HG03066 (cell line): Measurements from ENCODE around the gene TM4SF4.

Experiments
- ATAC-seq: cut with Tn5 transposase; IDR thresholded peaks from one replicate; pipeline ENCODE4 v1.9.1; 2021; ENCODE audit warnings: low read depth; ENCODE audit not compliant: unreplicated experiment

The TM4SF4 gene

DNA sequence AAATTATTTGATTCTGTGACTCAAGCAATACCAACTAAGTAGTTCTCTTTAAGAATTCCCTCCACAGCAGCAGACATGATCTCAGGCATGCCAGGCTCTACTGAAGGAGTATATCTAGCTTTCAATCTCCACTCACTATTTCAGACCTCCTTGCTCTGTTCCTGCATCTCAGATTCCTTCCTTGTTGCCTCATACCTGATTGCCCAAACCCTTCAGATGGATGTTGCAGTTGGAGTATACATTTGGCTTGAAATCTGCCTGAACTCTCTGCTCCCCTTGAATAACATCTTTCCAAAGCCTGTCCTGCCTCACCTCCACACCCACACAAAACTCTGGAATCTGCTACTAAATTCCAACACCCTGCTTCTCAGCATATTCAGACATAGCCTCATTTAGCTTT, 19.8 kb upstream of the TM4SF4 start:
- ATAC-seq = no peak

DNA sequence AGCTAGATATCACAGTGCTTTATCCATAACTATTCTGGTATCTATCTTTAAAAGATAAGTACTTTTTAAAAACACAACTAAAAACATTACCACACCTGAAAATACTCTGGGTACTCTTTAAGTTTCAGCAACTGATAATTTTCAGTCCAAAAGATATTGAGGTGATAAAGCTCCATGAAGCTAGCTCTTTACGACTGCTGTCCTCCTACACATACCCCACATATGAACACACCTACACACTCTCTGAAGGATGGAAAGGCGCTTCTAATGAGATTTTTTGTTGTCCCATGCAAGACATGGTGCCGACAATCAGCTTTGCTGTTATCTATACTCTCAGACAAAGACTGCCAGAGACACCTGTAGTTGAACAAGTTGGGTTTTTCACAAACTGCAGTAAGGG, 19.1 kb upstream of the TM4SF4 start:
- ATAC-seq = no peak

DNA sequence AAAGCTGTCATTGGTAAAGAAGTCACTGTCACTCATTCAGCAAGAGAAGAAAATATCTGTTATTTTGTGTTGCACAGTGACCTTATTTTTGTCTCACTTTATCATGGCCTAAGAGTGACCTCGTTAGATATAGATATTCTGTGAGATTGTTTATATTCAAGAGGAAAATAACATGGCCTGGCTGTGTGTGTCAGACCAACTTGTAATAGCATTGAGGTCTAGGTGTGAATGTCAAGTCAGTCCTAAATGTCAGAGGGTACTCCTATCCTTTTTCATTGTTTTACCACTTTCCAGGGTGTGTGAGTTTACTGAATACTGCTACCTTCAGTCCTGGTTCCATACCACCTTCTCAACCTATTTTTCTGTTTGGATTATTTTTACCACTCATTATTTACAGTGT, 18.5 kb upstream of the TM4SF4 start:
- ATAC-seq = no peak

DNA sequence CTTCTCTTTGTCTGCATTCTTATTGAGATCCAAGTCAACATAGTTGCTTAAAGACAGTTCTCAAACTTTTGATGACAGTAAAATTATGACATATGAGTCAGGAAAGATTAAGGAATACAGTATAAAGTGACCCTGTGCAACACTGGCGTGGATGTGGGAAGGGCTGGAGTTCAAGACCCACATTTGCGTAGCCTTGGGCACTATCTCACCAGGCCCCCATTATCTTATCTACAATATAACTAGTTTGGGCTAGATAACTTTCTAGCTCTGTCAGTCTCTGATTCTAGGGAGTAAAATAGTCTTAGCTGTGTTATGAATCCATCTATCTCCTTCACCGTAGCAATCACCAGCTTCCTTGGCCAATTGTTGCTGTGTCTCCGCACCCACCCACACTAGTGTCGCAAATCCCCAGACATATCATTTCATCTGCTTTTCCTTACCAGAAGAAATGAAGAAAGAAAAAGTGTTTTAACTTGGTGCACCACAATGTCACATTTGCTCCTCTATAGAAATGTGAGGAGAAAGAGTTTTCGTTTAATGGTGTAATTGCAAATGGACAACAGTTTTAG, 14.9 kb upstream of the TM4SF4 start:
- ATAC-seq = no peak

DNA sequence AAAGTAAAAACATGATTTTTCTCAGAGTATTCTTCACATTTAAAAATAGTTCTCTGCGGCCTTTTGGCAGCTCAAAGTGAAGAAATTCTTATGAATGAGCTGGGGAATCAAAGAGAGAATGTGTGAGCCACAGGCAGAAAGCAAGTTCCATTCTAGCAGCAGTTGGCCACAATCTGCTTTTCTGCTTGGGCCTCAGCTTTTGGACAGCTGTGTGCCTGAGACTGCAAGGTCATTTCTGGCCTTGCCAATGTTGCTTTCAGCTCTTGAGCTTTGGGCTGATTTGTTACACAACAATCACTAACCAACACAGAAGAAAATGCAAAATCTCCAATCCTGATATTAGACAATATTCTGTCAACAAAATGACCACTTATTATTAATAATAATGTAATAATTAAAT, 14.4 kb upstream of the TM4SF4 start:
- no peak for ATAC-seq

DNA sequence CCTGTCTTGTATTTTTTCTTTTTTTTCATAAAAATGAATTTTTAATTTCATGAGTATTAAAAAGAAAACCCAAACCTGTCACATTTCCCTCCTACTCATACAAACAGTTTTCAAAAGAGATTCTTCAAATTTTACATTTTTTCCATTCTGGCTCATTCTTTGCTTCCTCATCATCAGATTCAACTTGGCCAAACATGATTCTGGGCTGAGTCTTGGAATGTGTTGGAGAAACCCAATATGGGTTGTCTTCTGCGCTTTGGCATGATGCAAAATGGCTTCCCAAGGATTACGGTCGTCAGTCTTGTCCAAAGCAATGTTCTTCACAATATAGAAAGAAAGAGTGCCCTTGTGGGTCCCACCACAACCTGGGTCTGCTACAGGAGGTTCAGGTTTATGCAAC, 12.4 kb upstream of the TM4SF4 start:
- no peak for ATAC-seq

DNA sequence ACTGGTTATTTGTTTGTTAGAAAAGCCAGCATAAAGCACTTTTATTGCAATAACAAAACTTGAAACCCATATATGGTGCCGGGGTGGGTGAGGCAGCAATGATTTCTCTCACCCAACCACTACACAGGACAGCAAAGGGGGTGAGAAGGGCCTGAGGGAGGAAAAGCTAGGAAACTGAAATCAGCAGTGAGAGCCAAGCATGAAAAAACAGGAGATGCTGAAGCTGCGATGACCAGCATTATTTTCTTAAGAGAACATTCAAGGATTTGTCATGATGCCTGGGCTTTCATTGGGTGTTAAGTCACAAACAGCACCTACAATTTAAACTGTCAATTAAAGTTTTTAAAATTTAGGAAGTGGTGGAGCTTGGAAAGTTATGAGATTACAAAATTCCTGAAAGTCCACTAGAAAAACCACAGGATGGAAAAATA, 11.9 kb upstream of the TM4SF4 start:
- ATAC-seq = no peak

DNA sequence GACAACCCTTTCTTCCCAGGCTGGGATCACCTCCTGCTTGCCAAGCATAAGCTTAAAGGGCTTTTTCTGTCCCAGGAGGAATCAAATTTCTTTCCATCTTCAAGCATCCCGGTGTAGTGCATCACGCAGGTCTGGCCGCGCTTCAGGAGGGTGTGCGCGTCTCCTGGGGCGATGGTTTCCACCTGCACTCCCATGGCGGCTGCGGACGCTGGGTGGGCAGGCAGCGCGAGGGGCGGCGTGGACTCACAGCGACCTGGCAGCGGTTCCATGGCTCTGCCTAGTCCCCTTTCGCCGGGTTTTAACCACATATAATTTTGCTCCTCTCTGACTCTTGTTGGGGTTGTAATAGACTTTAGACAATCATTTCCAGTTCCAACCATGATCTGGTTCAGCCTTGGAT, 10.6 kb upstream of the TM4SF4 start:
- ATAC-seq = no peak

DNA sequence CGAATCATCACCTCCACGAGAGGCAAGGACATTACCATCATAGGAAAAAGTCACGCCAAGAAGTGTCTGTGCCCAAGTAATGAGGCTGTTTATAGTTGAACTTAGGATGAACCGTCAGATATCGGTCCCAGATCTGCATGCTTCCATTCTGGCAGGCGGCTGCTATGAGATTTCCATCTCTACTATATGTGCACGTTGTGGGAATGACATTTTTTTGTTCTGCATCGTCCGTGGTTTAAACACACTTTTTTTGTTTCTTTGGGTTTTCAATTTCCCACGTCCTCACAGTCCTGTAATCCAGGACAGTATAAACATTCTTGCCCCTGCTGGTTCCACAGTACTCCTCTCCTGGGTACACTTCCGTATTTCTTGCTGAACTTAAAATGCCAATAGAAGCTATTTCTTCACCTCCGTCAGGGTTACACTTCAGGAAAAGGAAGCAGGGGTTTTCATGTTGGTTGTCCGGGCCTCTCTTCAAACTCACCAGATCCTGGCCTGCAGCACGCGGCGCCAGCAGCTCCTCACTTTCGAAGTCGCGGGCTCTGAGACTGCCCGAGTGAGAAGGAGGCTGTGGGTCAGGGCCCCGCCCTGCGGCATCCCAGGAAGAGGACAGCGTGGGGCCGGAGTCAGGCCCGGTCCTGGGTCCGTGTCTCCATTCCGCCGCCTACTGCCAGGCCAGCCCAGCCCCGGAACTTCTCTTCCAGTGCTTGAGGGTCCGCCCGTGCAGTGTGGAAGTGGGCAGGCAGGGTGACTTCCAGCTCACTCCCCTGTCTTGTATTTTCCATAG, 9.8 kb upstream of the TM4SF4 start:
- no peak for ATAC-seq

DNA sequence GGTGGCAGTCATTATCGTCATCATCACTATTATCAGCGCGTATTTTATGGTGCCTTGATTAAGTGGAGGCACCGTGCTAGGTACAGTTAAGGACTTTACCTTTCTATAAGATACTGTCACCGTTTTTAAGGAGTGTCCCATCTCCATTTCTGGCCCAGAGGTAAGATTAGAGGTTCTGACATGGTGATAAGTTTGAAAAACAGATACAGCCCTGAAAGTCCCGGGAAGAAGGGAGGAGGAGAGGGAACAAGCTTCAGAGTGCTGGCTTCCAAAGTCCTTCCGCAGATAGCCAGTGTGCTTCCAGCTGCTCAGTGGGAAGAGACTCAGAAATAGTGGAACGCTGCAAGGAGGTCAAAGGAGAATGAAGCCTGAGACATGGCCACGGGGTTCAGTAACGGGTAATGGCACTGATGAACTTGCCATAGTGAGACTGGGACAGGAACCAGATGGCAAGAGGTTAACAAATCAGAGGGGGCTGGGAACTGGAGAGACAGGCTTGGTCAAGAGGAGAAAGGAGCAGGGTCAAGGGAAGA, 9.1 kb upstream of the TM4SF4 start:
- no peak for ATAC-seq

DNA sequence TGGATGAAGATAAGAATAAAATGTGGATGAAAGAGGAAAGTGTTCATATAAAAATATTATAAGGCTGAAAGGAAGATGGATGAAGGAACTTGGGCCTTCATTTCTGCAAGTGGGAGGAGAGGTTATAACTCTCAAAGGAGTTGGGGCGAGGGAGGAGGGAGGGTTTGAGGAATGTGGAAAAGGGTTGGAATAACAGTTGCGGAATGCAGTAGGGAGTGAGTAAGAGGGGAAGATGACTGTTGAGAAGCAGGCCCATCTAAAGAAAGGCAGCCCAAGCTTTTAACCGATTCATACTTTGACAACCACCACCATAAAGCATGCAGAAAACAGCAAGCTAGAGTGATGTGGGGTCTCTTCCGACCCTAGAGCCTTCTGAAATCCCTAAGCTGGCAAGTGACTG, 8.3 kb upstream of the TM4SF4 start:
- no peak for ATAC-seq

DNA sequence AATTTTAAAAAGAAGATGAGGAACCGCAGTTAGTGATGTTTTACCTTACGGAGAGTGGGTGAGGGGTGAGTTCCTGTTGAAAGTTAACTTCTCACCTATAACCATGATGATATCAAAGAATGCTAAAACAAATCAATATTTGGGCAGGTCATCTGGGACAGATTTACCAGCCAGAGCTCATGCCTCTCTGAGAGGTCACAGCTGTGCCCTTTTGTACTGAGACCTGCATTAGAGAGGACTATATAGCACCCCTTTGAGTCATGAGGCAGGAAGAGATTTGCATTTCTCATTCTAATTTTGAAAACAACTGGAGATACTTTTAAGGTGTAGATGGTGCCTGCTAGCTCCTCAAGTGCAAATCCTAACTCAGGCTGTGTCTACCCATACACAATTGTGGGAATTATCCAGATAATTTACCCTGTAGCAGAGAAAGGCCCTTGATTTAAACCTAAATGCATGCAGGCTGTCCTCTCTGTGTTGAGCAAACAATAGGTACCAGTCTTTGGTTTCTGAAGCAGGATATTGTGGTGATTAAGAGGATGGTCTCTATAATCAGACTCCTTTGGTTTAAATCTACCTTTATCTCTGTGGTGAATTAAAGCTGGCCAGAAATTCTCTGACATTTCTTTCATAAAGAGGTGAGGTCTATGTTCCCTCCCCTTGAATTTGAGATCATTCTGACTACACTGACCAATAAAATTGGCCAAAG, 5.8 kb upstream of the TM4SF4 start:
- peak; percentile 93 for ATAC-seq

DNA sequence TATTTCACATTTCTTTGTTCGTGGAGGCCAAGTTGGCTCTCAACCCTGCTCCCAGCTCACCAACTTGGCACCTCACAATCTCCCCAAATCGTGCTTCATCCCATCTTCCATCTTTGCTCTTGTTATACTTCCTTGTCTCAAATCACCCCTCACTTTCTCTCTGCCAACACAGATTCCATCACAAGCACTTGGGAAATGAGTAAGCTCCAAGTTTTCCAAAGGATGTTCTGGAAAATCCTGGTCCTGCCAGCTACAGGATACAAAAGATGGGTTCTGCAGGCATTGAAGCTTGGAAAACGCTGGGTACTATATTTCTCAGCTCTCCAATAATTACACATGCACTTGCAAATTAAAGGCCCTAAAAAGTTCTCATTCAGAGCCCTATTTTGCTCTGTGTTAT, 4.1 kb upstream of the TM4SF4 start:
- no peak for ATAC-seq

DNA sequence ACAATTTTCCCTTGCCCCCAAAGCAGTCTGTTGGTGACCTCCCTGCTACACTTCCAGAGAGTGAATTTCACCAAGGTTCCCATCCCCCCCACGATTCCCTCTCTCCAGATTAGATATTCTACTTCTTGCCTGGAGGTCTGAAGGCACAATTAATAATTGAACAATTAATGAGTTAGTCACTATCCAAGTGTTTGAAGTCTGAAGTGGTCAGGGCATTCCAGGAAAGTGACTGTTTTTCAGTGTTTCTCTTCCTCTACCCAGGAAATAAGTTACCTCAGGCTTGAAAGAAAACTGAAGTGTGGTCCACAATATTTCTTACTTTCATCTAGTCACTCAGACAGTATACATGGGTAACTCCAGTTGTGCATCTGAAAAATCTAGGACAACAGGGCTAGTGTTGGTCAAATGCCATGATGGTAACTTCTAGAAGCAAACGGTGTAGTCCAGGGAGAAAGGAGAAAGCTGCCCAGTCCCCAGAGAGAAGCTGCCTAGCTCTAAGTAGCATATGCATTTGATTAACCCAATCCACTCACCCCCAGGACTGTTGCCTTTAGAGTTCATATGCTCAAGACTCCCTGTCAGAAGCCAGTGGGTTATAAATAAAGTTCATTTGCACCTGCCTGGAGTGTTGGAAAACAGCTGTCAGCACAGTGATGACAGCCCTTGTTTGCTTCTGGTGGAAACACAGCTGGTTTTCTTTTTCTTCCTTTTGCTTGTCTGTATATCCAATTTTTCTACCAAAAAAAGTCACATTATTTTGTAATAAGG, 2.3 kb upstream of the TM4SF4 start:
- no peak for ATAC-seq

DNA sequence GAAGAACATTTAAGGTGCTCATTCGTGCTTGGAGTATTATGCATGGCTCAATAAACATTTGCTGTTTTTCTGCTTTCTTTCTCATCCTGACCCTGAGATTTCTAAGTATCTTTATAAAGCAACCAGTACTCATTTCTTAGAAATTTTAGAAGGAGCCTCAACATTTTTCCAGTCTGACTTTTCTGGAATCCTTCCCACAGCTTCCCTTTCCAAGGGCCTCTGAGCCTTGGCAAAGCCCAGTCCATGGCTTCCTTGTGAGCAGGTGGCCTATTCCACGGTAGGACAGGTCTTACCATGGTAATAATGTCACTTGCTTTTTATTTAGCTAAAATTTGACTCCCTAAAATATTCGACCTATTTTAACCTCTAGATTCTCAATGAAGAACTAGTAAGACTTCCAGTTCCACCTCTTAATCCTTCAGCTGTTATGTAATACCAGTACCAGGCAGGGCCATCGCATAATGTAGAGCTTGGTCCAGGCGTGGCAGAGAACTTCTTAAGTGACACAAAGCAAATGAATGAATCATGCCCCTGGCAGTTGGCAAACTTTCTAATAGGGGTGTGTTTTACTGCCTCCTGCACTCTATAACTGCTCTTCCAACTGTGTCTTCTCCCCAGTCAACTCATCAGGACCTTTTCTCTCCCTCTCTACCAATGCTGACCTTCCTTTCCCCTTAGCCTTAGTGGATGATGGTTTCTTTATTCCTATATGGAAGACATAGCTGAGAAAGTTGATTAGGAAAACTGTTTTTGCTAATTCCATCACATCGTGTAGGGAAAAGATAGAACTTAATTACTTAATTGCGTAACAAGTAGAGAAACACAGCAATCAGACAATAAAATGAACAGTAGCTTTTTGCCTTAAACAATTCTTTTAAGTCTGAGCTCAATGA, 894 bp upstream of the TM4SF4 start:
- ATAC-seq = no peak

DNA sequence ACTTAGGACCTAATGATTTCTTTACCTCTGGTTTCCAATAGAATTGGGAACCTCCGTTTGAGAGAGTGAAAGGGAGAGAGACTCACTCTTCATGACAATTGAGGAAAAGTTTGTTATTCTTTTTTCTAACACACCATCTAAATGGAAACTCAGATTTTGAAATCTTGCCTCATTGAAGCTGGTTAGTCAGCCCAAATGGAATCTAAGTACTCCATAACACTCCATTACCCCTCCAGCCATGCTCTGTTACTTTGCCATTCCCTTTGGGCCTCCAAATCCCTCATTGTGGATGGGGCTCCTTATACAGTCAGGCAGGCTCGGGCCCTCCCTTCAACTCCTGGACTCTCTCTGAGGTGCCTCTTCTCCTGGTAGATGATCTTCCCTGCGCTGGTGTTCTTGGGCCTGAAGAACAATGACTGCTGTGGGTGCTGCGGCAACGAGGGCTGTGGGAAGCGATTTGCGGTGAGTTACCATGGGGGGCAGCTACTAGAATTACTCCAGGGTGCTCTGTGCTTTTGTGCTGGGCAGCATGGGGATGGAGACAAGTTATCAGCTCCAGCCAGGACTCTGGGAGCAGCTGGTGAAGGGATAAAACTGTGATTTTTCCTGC, 1.1 kb downstream of the TM4SF4 start:
- no peak for ATAC-seq

DNA sequence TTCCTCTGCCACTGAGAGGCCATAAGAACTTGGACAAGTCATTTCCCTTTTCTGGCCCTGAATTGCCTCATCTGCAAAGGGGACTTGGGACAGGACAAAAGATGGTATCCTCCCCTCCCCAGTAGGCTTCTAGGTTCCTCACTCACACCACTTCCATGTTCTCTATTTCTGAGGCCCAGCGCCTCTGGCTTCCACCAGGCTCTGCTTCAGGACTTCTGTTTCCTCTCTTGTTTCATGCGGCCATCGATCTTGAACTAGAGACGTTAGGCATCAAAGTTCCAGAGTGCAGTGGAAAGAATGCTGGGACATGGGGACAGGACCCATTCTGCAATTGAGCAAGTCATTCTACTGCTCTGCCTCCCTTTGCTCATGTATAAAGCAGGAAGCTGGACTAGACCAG, 1.7 kb downstream of the TM4SF4 start:
- no peak for ATAC-seq

DNA sequence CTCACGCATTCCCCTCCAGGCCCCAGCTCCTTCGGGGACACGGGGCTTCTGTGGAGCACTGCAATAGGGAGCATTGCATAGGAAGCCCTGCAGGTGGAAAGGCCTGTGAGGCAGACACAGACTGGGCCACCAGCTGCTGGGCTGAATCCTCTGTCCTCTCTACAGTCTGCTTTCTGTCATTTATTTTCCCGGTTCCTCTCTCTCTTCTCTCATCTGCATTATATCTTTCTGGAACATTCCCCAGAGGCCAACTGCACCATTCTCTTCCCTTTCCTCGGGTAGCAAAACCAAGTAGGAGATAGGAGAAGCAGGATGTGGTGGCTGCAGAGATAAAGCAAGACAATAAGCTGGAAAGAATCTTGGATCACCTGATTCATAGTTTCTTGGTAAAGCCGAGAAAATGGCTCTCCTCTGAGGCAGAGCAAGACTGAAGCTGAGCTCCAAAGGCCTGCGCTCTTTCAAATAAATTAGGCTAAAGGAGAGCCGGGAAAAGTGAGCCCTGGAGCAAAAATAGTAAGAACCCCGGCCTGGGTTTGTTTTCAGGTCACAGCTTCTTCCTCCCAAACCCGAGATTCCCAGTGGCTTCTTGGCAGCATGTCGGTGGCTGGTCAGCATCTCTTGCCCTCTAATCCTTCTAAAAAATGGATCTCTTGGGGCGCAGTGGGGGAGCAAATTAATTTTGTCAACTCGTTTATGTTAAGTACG, 5.3 kb downstream of the TM4SF4 start:
- no peak for ATAC-seq
